HEK293 (cell line): ENCODE data around the gene MICU1.

Experiments
- CTCF ChIA-PET: fragments of 350-600 bp; formaldehyde crosslinking; extraction: SDS; loops from one replicate; lab custom pipeline; 2021; ENCODE audit warnings: antibody characterized with exemption; lab: Yijun Ruan, JAX
- POLR2A ChIA-PET: fragments of 300-600 bp; formaldehyde crosslinking; extraction: SDS; loops from one replicate; lab custom pipeline; 2020; ENCODE audit warnings: antibody characterized with exemption, inconsistent platforms; lab: Yijun Ruan, JAX
- H3K27ac ChIP-seq: fragments of 200-500 bp; sonication (Bioruptor generic); 2 replicates; pipeline ENCODE4 v1.5.1; 2014; ENCODE audit warnings: low read depth, low read length, control low read depth, inconsistent platforms; ENCODE audit errors: extremely low read depth
- H3K36me3 ChIP-seq, 2 experiments: fragments of 200-500 bp in 1 of 2; sonication (Bioruptor generic) in 1 of 2; 1 replicate in 1 of 2; 2 replicates in 1 of 2; pipeline ENCODE4 v1.5.1; 2014 to 2017; ENCODE audit warnings: inconsistent platforms in 2 of 2, low read length in 2 of 2; ENCODE audit not compliant: control insufficient read depth in 2 of 2, insufficient read depth in 1 of 2
- H3K4me1 ChIP-seq: fragments of 200-500 bp; sonication (Bioruptor generic); 2 replicates; pipeline ENCODE4 v1.5.1; 2014; ENCODE audit warnings: mild to moderate bottlenecking, low read length, inconsistent platforms; ENCODE audit not compliant: control insufficient read depth, insufficient read depth
- H3K4me3 ChIP-seq: 2 replicates; pipeline ENCODE4 v1.5.1; 2011; ENCODE audit warnings: low read depth, mild to moderate bottlenecking, control low read depth, low read length, moderate library complexity
- H3K9me3 ChIP-seq: fragments of 200-500 bp; sonication (Bioruptor generic); 2 replicates; pipeline ENCODE4 v1.5.1; 2014; ENCODE audit warnings: low read depth, low read length, inconsistent platforms; ENCODE audit not compliant: control insufficient read depth, insufficient read depth
- BCL11B ChIP-seq: fragments of 450-650 bp; formaldehyde crosslinking; IDR thresholded peaks from 2 replicates; pipeline ENCODE4 v1.5.1; 2016; ENCODE audit warnings: low read depth, missing biosample characterization, missing genetic modification characterization
- GLIS1 ChIP-seq: fragments of 450-650 bp; formaldehyde crosslinking; IDR thresholded peaks from 2 replicates; pipeline ENCODE4 v1.5.1; 2016; ENCODE audit warnings: missing biosample characterization, missing genetic modification characterization
- IKZF3 ChIP-seq: fragments of 450-650 bp; IDR thresholded peaks from 2 replicates; pipeline ENCODE4 v1.5.0; 2018; ENCODE audit warnings: missing biosample characterization, mild to moderate bottlenecking, missing genetic modification characterization, moderate library complexity
- MZF1 ChIP-seq: fragments of 450-650 bp; formaldehyde crosslinking; IDR thresholded peaks from 2 replicates; pipeline ENCODE4 v1.5.1; 2017; ENCODE audit warnings: missing biosample characterization, missing genetic modification characterization, borderline replicate concordance
- REPIN1 ChIP-seq: fragments of 450-650 bp; formaldehyde crosslinking; IDR thresholded peaks from 2 replicates; pipeline ENCODE4 v1.5.1; 2017; ENCODE audit warnings: missing biosample characterization, missing genetic modification characterization, low read depth
- ZBTB20 ChIP-seq: fragments of 450-650 bp; formaldehyde crosslinking; IDR thresholded peaks from 2 replicates; pipeline ENCODE4 v1.5.1; 2016; ENCODE audit warnings: missing biosample characterization, missing genetic modification characterization
- ZEB2 ChIP-seq: fragments of 450-650 bp; formaldehyde crosslinking; IDR thresholded peaks from 2 replicates; pipeline ENCODE4 v1.5.1; 2016; ENCODE audit warnings: missing biosample characterization, missing genetic modification characterization
- ZFHX2 ChIP-seq: fragments of 450-650 bp; formaldehyde crosslinking; conservative IDR thresholded peaks from 2 replicates; pipeline ENCODE4 v1.5.1; 2016; ENCODE audit warnings: missing biosample characterization, missing genetic modification characterization
- ZFP37 ChIP-seq: fragments of 450-650 bp; formaldehyde crosslinking; IDR thresholded peaks from 2 replicates; pipeline ENCODE4 v1.5.1; 2016; ENCODE audit warnings: missing biosample characterization, missing genetic modification characterization
- ZIC2 ChIP-seq: fragments of 450-650 bp; formaldehyde crosslinking; IDR thresholded peaks from 2 replicates; pipeline ENCODE4 v1.5.1; 2016; ENCODE audit warnings: missing biosample characterization, missing genetic modification characterization
- ZNF335 ChIP-seq: fragments of 450-650 bp; formaldehyde crosslinking; conservative IDR thresholded peaks from 2 replicates; pipeline ENCODE4 v1.5.1; 2016; ENCODE audit warnings: missing biosample characterization, missing genetic modification characterization
- ZNF354C ChIP-seq: fragments of 450-650 bp; formaldehyde crosslinking; IDR thresholded peaks from 2 replicates; pipeline ENCODE4 v1.5.1; 2016; ENCODE audit warnings: missing biosample characterization, missing genetic modification characterization, low read depth, borderline replicate concordance
- ZNF398 ChIP-seq: fragments of 450-650 bp; formaldehyde crosslinking; IDR thresholded peaks from 2 replicates; pipeline ENCODE4 v1.5.1; 2017; ENCODE audit warnings: missing biosample characterization, missing genetic modification characterization
- ZNF404 ChIP-seq: fragments of 450-650 bp; formaldehyde crosslinking; IDR thresholded peaks from 2 replicates; pipeline ENCODE4 v1.5.1; 2017; ENCODE audit warnings: missing biosample characterization, missing genetic modification characterization
- ZNF416 ChIP-seq: fragments of 450-650 bp; formaldehyde crosslinking; IDR thresholded peaks from 2 replicates; pipeline ENCODE4 v1.5.1; 2016; ENCODE audit warnings: missing biosample characterization, missing genetic modification characterization
- ZNF48 ChIP-seq: fragments of 450-650 bp; formaldehyde crosslinking; IDR thresholded peaks from 2 replicates; pipeline ENCODE4 v1.5.1; 2016; ENCODE audit warnings: missing biosample characterization, missing genetic modification characterization
- ZNF555 ChIP-seq: fragments of 450-650 bp; formaldehyde crosslinking; conservative IDR thresholded peaks from 2 replicates; pipeline ENCODE4 v1.5.1; 2017; ENCODE audit warnings: missing biosample characterization, mild to moderate bottlenecking, missing genetic modification characterization, inconsistent platforms
- ZNF600 ChIP-seq: fragments of 450-650 bp; formaldehyde crosslinking; IDR thresholded peaks from 2 replicates; pipeline ENCODE4 v1.5.1; 2016; ENCODE audit warnings: missing biosample characterization, missing genetic modification characterization
- ZNF830 ChIP-seq: fragments of 450-650 bp; IDR thresholded peaks from 2 replicates; pipeline ENCODE4 v1.5.0; 2018; ENCODE audit warnings: missing biosample characterization, missing genetic modification characterization, low read depth, mild to moderate bottlenecking, moderate library complexity
- TF ChIP-seq, protein P1 (sequence below): sonication (generic); formaldehyde crosslinking; IDR thresholded peaks from 2 replicates; pipeline ENCODE4 v1.8.1; 2022; ENCODE audit warnings: mild to moderate bottlenecking, moderate library complexity, missing genetic modification reagents
- TF ChIP-seq, protein P2 (sequence below): fragments of 450-650 bp; IDR thresholded peaks from 2 replicates; pipeline ENCODE4 v1.5.1; 2018; ENCODE audit warnings: missing biosample characterization, missing genetic modification characterization
- TF ChIP-seq, protein P3 (sequence below): fragments of 450-650 bp; formaldehyde crosslinking; IDR thresholded peaks from 2 replicates; pipeline ENCODE4 v1.5.1; 2016; ENCODE audit warnings: missing biosample characterization, missing genetic modification characterization
- TF ChIP-seq, protein P4 (sequence below): IDR thresholded peaks from 2 replicates; pipeline ENCODE4 v1.6.1; 2011; ENCODE audit warnings: mild to moderate bottlenecking, low read depth, low read length, borderline replicate concordance

Gene MICU1

DNA sequence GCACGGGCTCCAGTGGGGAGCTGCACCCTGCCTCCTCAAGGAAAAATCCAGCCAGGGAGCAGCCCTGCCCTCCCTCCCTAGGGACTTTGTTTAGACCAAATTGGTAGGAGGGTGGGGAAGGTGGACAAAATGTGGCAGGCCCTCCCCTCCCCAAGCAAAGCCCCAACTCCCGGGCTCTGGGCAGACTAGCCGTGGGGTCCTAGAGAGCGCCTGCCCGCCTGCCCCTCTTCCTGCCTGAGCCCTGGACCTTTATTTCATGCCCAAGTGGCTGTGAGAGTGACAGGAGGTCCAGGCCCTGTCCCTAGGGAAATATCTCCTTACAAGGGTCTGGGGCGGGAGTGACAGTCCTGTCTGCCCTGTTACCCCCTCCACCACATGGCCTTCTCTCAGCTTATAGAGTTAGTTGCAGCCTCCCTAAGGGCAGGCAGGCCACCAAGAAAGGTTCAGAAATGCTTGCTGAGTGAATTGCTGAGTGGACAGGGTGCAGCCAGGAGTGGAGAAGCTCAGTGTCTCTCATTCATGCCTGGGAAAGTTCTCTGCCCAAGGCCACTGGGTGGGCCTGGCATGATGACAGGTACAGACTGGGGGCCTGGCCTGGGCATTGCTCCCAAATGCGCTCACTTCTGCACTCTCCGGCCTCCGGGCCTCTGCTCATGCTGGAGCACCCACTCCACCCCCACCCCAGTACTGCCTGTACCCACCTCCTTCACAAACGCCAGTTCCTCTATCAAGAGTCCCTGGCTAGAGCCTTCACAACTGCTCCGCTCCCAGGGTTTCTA, 296.4 kb downstream of the MICU1 start (continued):
- TF ChIP-seq ZNF335 (peak; percentile 69), ZFHX2 (tag by site-specific recombination) (peak; percentile 34; the same call in 1 of the 2 replicates), ZNF555 (tag by site-specific recombination) (no peak)
- TF ChIP-seq, protein P1, sequence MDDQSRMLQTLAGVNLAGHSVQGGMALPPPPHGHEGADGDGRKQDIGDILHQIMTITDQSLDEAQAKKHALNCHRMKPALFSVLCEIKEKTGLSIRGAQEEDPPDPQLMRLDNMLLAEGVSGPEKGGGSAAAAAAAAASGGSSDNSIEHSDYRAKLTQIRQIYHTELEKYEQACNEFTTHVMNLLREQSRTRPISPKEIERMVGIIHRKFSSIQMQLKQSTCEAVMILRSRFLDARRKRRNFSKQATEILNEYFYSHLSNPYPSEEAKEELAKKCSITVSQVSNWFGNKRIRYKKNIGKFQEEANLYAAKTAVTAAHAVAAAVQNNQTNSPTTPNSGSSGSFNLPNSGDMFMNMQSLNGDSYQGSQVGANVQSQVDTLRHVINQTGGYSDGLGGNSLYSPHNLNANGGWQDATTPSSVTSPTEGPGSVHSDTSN, result 0 out of 2 replicates have a peak, but pooled peaks have one; percentile 29

DNA sequence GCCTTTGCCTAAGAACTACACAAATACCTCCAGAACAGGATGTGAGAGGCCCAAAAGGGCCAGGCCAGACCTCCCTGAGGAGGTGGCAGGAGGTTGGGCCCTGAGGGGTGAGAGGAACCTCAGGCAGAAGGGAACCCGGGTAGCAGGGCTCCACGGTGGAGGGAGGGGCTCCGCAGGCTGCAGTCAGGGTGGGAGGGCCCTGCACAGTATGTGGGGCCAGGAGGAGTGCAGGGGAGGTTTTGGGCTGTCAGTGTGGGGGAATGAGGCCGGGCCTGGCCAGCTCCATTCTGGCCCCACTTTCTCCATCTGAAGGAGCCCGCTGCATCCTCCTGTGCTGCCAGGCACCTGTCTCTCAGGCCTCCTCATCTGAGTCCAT, 297.1 kb downstream of the MICU1 start:
- POLR2A ChIA-PET, result interaction anchor here (0.6 to 9.0 kb wide), 2 partner anchors 55 to 77 kb away, joined by 3 to 107 read pairs; partner anchors contain the start of gene DDIT4
- CTCF ChIA-PET, result interaction anchor here (0.7 to 7.9 kb wide), 11 partner anchors 9 to 528 kb away, joined by 3 to 52 read pairs (median 4); partner anchors contain the start of gene DDIT4
- peak overlapping the region; percentile 52; the same call in 1 of the 2 replicates for H3K27ac ChIP-seq
- TF ChIP-seq ZNF398 (tag by site-specific recombination), result peak; percentile 27; the same call in 1 of the 2 replicates
- peak; percentile 72; the same call in 1 of the 2 replicates for TF ChIP-seq ZBTB20 (tag by site-specific recombination)
- no peak for TF ChIP-seq ZNF48 (tag by site-specific recombination)
- peak; percentile 81 for TF ChIP-seq ZIC2 (tag by site-specific recombination)
- TF ChIP-seq, protein P2, sequence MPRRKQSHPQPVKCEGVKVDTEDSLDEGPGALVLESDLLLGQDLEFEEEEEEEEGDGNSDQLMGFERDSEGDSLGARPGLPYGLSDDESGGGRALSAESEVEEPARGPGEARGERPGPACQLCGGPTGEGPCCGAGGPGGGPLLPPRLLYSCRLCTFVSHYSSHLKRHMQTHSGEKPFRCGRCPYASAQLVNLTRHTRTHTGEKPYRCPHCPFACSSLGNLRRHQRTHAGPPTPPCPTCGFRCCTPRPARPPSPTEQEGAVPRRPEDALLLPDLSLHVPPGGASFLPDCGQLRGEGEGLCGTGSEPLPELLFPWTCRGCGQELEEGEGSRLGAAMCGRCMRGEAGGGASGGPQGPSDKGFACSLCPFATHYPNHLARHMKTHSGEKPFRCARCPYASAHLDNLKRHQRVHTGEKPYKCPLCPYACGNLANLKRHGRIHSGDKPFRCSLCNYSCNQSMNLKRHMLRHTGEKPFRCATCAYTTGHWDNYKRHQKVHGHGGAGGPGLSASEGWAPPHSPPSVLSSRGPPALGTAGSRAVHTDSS, result no peak
- TF ChIP-seq GLIS1, result peak; percentile 52
- no peaks in the 10 kb centered on the region for H3K9me3 ChIP-seq
- H3K36me3 ChIP-seq, result peaks cover 0 to 7% of the 10 kb centered on the region in 2 experiments; a peak in 1 of 3 replicates
- no peak overlapping the region for H3K4me3 ChIP-seq
- H3K4me1 ChIP-seq, result peaks cover 19% of the 10 kb centered on the region

GRCh38 chr10:72328045-72328828, 297.6 kb downstream of the MICU1 start:
- POLR2A ChIA-PET, result interaction anchor here (0.6 to 9.0 kb wide), 2 partner anchors 54 to 77 kb away, joined by 3 to 107 read pairs; partner anchors contain the start of gene DDIT4
- peaks cover 19% of the 10 kb centered on the region for H3K4me1 ChIP-seq
- TF ChIP-seq IKZF3 (tag by site-specific recombination) (peak; percentile 68), ZNF354C (tag by site-specific recombination) (no peak), GLIS1 (peak; percentile 59), REPIN1 (tag by site-specific recombination) (no peak), ZNF335 (no peak), MZF1 (tag by site-specific recombination) (no peak), ZFP37 (tag by site-specific recombination) (no peak), ZNF830 (tag by site-specific recombination) (no peak), ZNF416 (no peak), ZEB2 (0 out of 2 replicates have a peak, but pooled peaks have one; percentile 16), ZNF600 (tag by site-specific recombination) (peak; percentile 89), BCL11B (0 out of 2 replicates have a peak, but pooled peaks have one; percentile 72), ZNF404 (tag by site-specific recombination) (no peak)
- TF ChIP-seq, protein P3, sequence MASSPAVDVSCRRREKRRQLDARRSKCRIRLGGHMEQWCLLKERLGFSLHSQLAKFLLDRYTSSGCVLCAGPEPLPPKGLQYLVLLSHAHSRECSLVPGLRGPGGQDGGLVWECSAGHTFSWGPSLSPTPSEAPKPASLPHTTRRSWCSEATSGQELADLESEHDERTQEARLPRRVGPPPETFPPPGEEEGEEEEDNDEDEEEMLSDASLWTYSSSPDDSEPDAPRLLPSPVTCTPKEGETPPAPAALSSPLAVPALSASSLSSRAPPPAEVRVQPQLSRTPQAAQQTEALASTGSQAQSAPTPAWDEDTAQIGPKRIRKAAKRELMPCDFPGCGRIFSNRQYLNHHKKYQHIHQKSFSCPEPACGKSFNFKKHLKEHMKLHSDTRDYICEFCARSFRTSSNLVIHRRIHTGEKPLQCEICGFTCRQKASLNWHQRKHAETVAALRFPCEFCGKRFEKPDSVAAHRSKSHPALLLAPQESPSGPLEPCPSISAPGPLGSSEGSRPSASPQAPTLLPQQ (tag by site-specific recombination), result peak; percentile 27; the same call in 1 of the 2 replicates
- TF ChIP-seq, protein P4, sequence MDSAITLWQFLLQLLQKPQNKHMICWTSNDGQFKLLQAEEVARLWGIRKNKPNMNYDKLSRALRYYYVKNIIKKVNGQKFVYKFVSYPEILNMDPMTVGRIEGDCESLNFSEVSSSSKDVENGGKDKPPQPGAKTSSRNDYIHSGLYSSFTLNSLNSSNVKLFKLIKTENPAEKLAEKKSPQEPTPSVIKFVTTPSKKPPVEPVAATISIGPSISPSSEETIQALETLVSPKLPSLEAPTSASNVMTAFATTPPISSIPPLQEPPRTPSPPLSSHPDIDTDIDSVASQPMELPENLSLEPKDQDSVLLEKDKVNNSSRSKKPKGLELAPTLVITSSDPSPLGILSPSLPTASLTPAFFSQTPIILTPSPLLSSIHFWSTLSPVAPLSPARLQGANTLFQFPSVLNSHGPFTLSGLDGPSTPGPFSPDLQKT, result no peak

More at GRCh38 chr10:72328045-72328828, 297.6 kb downstream of the MICU1 start:
- peaks cover 0 to 1% of the 10 kb centered on the region in 2 experiments; a peak in 1 of 3 replicates for H3K36me3 ChIP-seq
- peak overlapping the region; percentile 52 for H3K27ac ChIP-seq
- H3K4me3 ChIP-seq, result no peak overlapping the region
- CTCF ChIA-PET, result interaction anchor here (0.6 to 7.9 kb wide), 18 partner anchors 9 to 528 kb away, joined by 3 to 52 read pairs (median 4); partner anchors contain the start of gene DDIT4
- no peaks in the 10 kb centered on the region for H3K9me3 ChIP-seq
